ENCODE data around the gene CPNE4.

Gene CPNE4

DNA sequence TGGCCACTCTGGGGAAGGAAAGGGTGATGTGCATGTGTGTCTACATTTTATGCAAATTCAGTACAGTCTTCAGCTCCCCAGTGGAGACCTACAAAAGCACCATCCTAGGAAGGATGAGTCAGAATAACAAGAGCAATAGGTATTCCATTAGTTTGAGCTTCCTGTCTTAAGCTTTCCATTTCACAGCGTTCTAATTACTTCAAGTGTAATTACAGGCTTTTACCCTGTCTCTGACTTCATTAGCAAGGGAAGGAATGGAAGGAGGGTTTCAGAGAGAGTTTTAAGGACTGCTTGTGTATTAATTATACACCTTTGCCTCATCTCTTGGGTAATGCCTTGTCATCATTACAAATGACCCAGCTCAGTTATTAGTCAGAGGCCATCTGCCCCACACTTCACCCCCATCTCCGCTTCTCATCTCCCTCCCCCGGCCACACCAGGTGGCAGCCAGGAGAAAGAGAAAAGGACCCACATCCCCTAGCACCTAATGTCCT is 329.2 kb downstream of the CPNE4 start:
- peaks cover 2% of the 10 kb centered on the region for H3K4me1 ChIP-seq (ENCODE audit: insufficient read depth, insufficient read length)
- no peak overlapping the region for H3K4me3 ChIP-seq (ENCODE audit: insufficient read length, low read depth)
- no peaks in the 10 kb centered on the region for H3K27me3 ChIP-seq (ENCODE audit: insufficient read depth, insufficient read length)
- DNase-seq (ENCODE audit: low read depth, low spot score), result peak; percentile 48
- H3K9me3 ChIP-seq (ENCODE audit: insufficient read depth, low read length), result peaks cover 14% of the 10 kb centered on the region; the same call in 1 of the 2 replicates
- no peaks in the 10 kb centered on the region for H3K36me3 ChIP-seq (ENCODE audit: insufficient read depth, insufficient read length, low read length)
- H3K9ac ChIP-seq (ENCODE audit: insufficient read length, low read depth), result no peak overlapping the region
- TF ChIP-seq ZNF274 (IDR thresholded peaks at IDR 0.05; ENCODE audit: low read depth, low read length), result no peak
- no peak for TF ChIP-seq SUZ12 (IDR thresholded peaks at IDR 0.05; ENCODE audit: extremely low read depth, insufficient read depth, insufficient read length)
- no peak for TF ChIP-seq YY1 (IDR thresholded peaks at IDR 0.05; ENCODE audit: insufficient read depth, insufficient read length)

DNA sequence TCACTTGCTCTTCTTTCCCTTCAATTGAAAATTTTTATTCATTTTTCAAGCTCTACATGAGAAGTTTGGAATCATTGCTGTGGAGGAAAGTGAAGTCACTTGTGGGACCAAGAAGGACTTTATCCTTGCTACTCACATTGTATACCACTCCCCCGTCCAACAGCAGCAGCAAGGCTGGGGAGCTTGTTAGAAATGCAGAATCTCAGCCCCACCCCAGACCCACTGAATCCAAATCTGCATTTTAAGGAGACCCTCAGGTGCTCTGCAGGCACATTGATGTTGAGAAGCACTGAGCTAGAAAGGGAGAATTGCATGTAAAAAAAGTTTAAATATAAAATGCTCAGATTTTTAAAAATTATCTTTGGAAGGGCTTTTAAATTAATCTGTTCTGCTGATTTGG is 329.7 kb downstream of the CPNE4 start:
- H3K9ac ChIP-seq (ENCODE audit: insufficient read length, low read depth), result no peak overlapping the region
- H3K4me3 ChIP-seq (ENCODE audit: insufficient read length, low read depth), result no peak overlapping the region
- H3K36me3 ChIP-seq (ENCODE audit: insufficient read depth, insufficient read length, low read length), result no peaks in the 10 kb centered on the region
- DNase-seq (ENCODE audit: low read depth, low spot score), result no peak
- peaks cover 14% of the 10 kb centered on the region; the same call in 1 of the 2 replicates for H3K9me3 ChIP-seq (ENCODE audit: insufficient read depth, low read length)
- TF ChIP-seq ZNF274 (IDR thresholded peaks at IDR 0.05; ENCODE audit: low read depth, low read length) (no peak), SUZ12 (IDR thresholded peaks at IDR 0.05; ENCODE audit: extremely low read depth, insufficient read depth, insufficient read length) (no peak), YY1 (IDR thresholded peaks at IDR 0.05; ENCODE audit: insufficient read depth, insufficient read length) (no peak)
- peaks cover 2% of the 10 kb centered on the region for H3K4me1 ChIP-seq (ENCODE audit: insufficient read depth, insufficient read length)
- H3K27me3 ChIP-seq (ENCODE audit: insufficient read depth, insufficient read length), result no peaks in the 10 kb centered on the region

DNA sequence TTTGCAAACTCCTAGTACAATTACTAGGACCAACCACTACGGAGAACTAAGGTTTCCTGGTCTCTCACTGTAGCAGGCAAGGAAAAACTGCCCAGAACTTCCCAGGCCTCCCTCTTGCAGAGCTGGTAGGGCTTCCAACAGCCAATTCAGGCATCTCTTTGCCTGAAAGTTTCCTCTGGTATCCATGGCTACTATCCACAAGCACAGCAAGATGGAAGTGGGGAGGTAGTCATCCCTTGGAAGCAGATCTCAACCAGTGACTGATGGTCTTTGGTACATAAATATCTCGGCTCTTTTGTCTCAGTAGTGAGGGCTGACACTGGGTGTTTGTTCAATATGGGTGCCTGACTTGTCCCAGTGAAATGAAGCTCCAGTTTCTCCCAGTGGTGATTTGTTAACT is 330.7 kb downstream of the CPNE4 start:
- TF ChIP-seq YY1 (IDR thresholded peaks at IDR 0.05; ENCODE audit: insufficient read depth, insufficient read length), result no peak
- no peak for TF ChIP-seq ZNF274 (IDR thresholded peaks at IDR 0.05; ENCODE audit: low read depth, low read length)
- no peak for TF ChIP-seq SUZ12 (IDR thresholded peaks at IDR 0.05; ENCODE audit: extremely low read depth, insufficient read depth, insufficient read length)
- no peak for DNase-seq (ENCODE audit: low read depth, low spot score)

DNA sequence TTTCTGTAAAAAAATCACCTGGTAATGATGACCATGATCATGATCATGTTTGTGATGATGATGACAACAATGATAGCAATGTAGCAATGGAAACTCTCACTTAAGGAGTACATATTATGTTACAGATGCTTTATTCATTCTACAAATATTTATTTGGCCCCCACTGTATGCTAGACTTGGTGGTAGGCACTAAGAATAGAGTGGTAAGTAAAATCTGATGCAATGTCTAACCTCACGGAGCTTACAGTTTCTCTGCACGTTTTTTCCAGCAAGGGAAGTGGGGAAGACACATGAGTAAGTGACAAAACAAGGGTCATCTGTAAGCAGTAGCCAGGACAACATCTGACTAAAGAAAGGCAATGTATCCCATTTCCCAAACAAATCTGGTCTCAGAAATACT is 332.7 kb downstream of the CPNE4 start:
- H3K4me3 ChIP-seq (ENCODE audit: insufficient read length, low read depth), result no peak overlapping the region
- H3K27me3 ChIP-seq (ENCODE audit: insufficient read depth, insufficient read length), result no peaks in the 10 kb centered on the region
- no peak overlapping the region for H3K9ac ChIP-seq (ENCODE audit: insufficient read length, low read depth)
- H3K36me3 ChIP-seq (ENCODE audit: insufficient read depth, insufficient read length, low read length), result no peaks in the 10 kb centered on the region
- peaks cover 8% of the 10 kb centered on the region; the same call in 1 of the 2 replicates for H3K9me3 ChIP-seq (ENCODE audit: insufficient read depth, low read length)
- TF ChIP-seq YY1 (IDR thresholded peaks at IDR 0.05; ENCODE audit: insufficient read depth, insufficient read length), result no peak
- no peak for TF ChIP-seq SUZ12 (IDR thresholded peaks at IDR 0.05; ENCODE audit: extremely low read depth, insufficient read depth, insufficient read length)
- no peak for TF ChIP-seq ZNF274 (IDR thresholded peaks at IDR 0.05; ENCODE audit: low read depth, low read length)
- H3K4me1 ChIP-seq (ENCODE audit: insufficient read depth, insufficient read length), result peaks cover 2% of the 10 kb centered on the region
- no peak for DNase-seq (ENCODE audit: low read depth, low spot score)

More for the DNA sequence above, 330.7 kb downstream of the CPNE4 start:
- H3K36me3 ChIP-seq (ENCODE audit: insufficient read depth, insufficient read length, low read length), result no peaks in the 10 kb centered on the region
- no peak overlapping the region for H3K4me3 ChIP-seq (ENCODE audit: insufficient read length, low read depth)
- H3K9ac ChIP-seq (ENCODE audit: insufficient read length, low read depth), result no peak overlapping the region
- no peaks in the 10 kb centered on the region for H3K27me3 ChIP-seq (ENCODE audit: insufficient read depth, insufficient read length)
- H3K9me3 ChIP-seq (ENCODE audit: insufficient read depth, low read length), result peaks cover 9% of the 10 kb centered on the region; the same call in 1 of the 2 replicates
- peaks cover 2% of the 10 kb centered on the region for H3K4me1 ChIP-seq (ENCODE audit: insufficient read depth, insufficient read length)

DNA sequence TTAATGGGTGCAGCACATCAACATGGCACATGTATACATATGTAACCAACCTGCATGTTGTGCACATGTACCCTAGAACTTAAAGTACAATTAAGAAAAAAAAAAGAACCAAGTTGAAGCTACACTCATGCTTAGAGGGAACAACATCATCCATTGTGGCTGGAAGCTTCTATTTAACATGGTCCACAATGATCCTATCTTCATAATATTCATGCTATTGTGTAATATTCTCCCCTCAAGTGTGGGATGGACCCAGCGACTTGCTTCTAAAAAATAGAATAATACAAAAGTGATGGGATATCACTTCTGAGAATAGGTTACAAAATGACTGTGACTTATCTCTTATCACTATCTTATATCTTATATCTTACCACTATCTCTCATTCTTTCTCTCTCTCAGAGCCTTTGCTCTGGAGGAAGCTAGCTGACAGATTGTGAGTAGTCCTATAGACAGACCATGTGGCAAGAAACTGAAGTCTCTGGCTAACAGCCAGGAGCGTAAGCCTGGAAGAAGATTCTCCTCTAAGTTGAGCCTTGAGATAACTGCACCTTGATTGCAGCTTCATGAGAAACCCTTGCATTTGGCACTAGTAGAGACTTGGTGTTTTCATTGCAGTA is 333.6 kb downstream of the CPNE4 start:
- no peak for DNase-seq (ENCODE audit: low read depth, low spot score)
- peaks cover 2% of the 10 kb centered on the region for H3K4me1 ChIP-seq (ENCODE audit: insufficient read depth, insufficient read length)
- H3K9me3 ChIP-seq (ENCODE audit: insufficient read depth, low read length), result no peaks in the 10 kb centered on the region
- no peak for TF ChIP-seq ZNF274 (IDR thresholded peaks at IDR 0.05; ENCODE audit: low read depth, low read length)
- no peak for TF ChIP-seq SUZ12 (IDR thresholded peaks at IDR 0.05; ENCODE audit: extremely low read depth, insufficient read depth, insufficient read length)
- no peak for TF ChIP-seq YY1 (IDR thresholded peaks at IDR 0.05; ENCODE audit: insufficient read depth, insufficient read length)
- no peak overlapping the region for H3K9ac ChIP-seq (ENCODE audit: insufficient read length, low read depth)
- H3K36me3 ChIP-seq (ENCODE audit: insufficient read depth, insufficient read length, low read length), result no peaks in the 10 kb centered on the region
- H3K27me3 ChIP-seq (ENCODE audit: insufficient read depth, insufficient read length), result no peaks in the 10 kb centered on the region
- no peak overlapping the region for H3K4me3 ChIP-seq (ENCODE audit: insufficient read length, low read depth)

DNA sequence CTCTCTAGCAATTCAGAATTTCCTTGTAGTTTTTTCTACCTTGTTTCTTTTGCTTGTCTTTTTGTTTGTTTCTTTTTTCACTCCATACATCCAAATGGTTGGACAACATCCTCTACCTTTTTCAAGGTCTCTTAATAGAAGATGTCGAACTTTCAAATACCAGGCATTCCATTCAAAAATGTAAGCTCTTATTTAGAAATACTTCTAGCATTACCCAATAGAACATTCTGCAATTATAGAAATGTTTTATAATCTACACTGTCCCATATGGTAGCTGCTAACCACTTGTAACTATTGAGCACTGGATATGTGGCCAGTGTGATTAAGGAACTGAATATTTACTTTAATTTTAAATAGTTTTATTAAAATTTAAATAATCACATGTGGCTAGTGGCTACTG is 335.8 kb downstream of the CPNE4 start:
- Histone ChIP-seq H3K27me3 (ENCODE audit: insufficient read depth, insufficient read length) (no peaks in the 10 kb centered on the region), H3K9ac (ENCODE audit: insufficient read length, low read depth) (no peak overlapping the region), H3K9me3 (ENCODE audit: insufficient read depth, low read length) (no peaks in the 10 kb centered on the region), H3K4me1 (ENCODE audit: insufficient read depth, insufficient read length) (no peaks in the 10 kb centered on the region), H3K36me3 (ENCODE audit: insufficient read depth, insufficient read length, low read length) (no peaks in the 10 kb centered on the region), H3K4me3 (ENCODE audit: insufficient read length, low read depth) (no peak overlapping the region)
- no peak for TF ChIP-seq YY1 (IDR thresholded peaks at IDR 0.05; ENCODE audit: insufficient read depth, insufficient read length)
- no peak for TF ChIP-seq ZNF274 (IDR thresholded peaks at IDR 0.05; ENCODE audit: low read depth, low read length)
- TF ChIP-seq SUZ12 (IDR thresholded peaks at IDR 0.05; ENCODE audit: extremely low read depth, insufficient read depth, insufficient read length), result no peak
- DNase-seq (ENCODE audit: low read depth, low spot score), result no peak

DNA sequence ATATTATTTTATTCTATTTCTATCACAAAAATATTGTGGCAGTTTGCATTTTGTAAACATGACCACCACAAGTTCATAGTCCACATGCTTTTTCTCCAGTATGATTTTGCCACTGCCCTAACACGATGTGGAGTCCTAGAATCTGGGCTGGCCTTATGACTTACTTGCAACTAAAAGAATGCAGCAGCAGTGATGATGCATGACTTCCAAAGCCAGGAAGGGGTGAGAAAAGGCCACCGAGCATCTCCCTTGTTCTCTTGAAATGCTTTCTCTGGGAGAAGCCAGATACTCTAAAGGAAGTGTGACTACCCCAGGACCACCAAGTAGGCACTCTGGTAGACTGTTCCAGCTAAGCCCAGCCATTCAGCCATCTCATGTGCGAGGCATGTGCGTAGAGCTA is 340.4 kb downstream of the CPNE4 start:
- H3K9ac ChIP-seq (ENCODE audit: insufficient read length, low read depth), result no peak overlapping the region
- no peaks in the 10 kb centered on the region for H3K4me1 ChIP-seq (ENCODE audit: insufficient read depth, insufficient read length)
- no peak for TF ChIP-seq SUZ12 (IDR thresholded peaks at IDR 0.05; ENCODE audit: extremely low read depth, insufficient read depth, insufficient read length)
- no peak for TF ChIP-seq YY1 (IDR thresholded peaks at IDR 0.05; ENCODE audit: insufficient read depth, insufficient read length)
- no peak for TF ChIP-seq ZNF274 (IDR thresholded peaks at IDR 0.05; ENCODE audit: low read depth, low read length)
- no peaks in the 10 kb centered on the region for H3K9me3 ChIP-seq (ENCODE audit: insufficient read depth, low read length)
- DNase-seq (ENCODE audit: low read depth, low spot score), result no peak
- H3K27me3 ChIP-seq (ENCODE audit: insufficient read depth, insufficient read length), result no peaks in the 10 kb centered on the region
- H3K4me3 ChIP-seq (ENCODE audit: insufficient read length, low read depth), result no peak overlapping the region
- H3K36me3 ChIP-seq (ENCODE audit: insufficient read depth, insufficient read length, low read length), result no peaks in the 10 kb centered on the region
